Sciatic nerve (tissue), 2 donors: ENCODE measurements around the gene LCN6. TPM values are rescaled to one million over a fixed set of nuclear protein-coding genes. Genes with fewer than 3 reads are reported as not detected.
A peak's percentile ranks its signal among the peaks of the same experiment; 100 is the strongest.

ENCODE experiments used
- ATAC-seq: fragments of 200-7000 bp; cut with Tn5 transposase; one replicate; pipeline ENCODE4 v1.9.1; 2020; ENCODE audit warnings: mild to moderate bottlenecking, moderate library complexity
- DNase-seq: peaks from one replicate; pipeline ENCODE4 v3.0.0-alpha.2; 2020; ENCODE audit warnings: low spot score
- intact Hi-C: fragments of 100-400 bp; cut with DNase I; formaldehyde crosslinking; loops from one replicate; pipeline ENCODE4 v1.14.2; 2022
- total RNA-seq: library from RNA; stranded (reverse); fragmentation: NEBNext Ultra II Directional; extraction: Animal tissue kit (Norgen Biotek cat#: 25700); gene quantifications from one replicate; pipeline ENCODE4 v1.2.1, GENCODE V29; 2021
- donor health status: DM: no; HTN: no; CAD: no.
- donor health status: DM: no; HTN: no; CAD: no.

The LCN6 gene
- total RNA-seq, 1 donor from 2014 or later: 7.0 TPM

- DNase-seq (no peak), ATAC-seq (no peak)
- intact Hi-C loops: no loop called here
Observed at GRCh38 chr9:136734837-136735496, 13.4 kb downstream of the LCN6 start.

- ATAC-seq: no peak
- intact Hi-C loops: no loop called here
- no peak for DNase-seq
Observed at GRCh38 chr9:136733611-136734010, 14.7 kb downstream of the LCN6 start.

GRCh38 chr9:136732444-136733178 is 15.7 kb downstream of the LCN6 start:
- ATAC-seq (no peak), DNase-seq (no peak)
- intact Hi-C loops: no loop called here

GRCh38 chr9:136729926-136730325 is 18.4 kb downstream of the LCN6 start:
- DNase-seq (no peak), ATAC-seq (no peak)
- intact Hi-C loops: no loop called here

- peak; percentile 7 for ATAC-seq
- intact Hi-C loops: no loop called here
- DNase-seq: no peak
Observed at GRCh38 chr9:136729144-136729543, 19.2 kb downstream of the LCN6 start.

- intact Hi-C loops: no loop called here
- DNase-seq: no peak
- ATAC-seq: peak; percentile 48
Observed at GRCh38 chr9:136728548-136729123, 19.7 kb downstream of the LCN6 start.

GRCh38 chr9:136728080-136728547 is 20.2 kb downstream of the LCN6 start:
- ATAC-seq (peak; percentile 77), DNase-seq (peak; percentile 95)
- intact Hi-C loops: no loop called here

- intact Hi-C loops: no loop called here
- DNase-seq (no peak), ATAC-seq (no peak)
Observed at GRCh38 chr9:136726631-136727191, 21.6 kb downstream of the LCN6 start.

- no peak for ATAC-seq
- DNase-seq: no peak
- intact Hi-C loops: no loop called here
Observed at GRCh38 chr9:136726118-136726517, 22.2 kb downstream of the LCN6 start.

GRCh38 chr9:136725612-136726011 is 22.7 kb downstream of the LCN6 start:
- ATAC-seq (no peak), DNase-seq (no peak)
- intact Hi-C loops: no loop called here

- ATAC-seq (no peak), DNase-seq (no peak)
- intact Hi-C loops: no loop called here
Observed at GRCh38 chr9:136724772-136725171, 23.6 kb downstream of the LCN6 start.

- intact Hi-C loops: no loop called here
- ATAC-seq: no peak
- no peak for DNase-seq
Observed at GRCh38 chr9:136723989-136724388, 24.3 kb downstream of the LCN6 start.

- ATAC-seq: no peak
- intact Hi-C loops: no loop called here
- no peak for DNase-seq
Observed at GRCh38 chr9:136723362-136723976, 24.9 kb downstream of the LCN6 start.

GRCh38 chr9:136722969-136723356 is 25.4 kb downstream of the LCN6 start:
- ATAC-seq: no peak
- intact Hi-C loops: no loop called here
- DNase-seq: no peak

- DNase-seq: no peak
- intact Hi-C loops: no loop called here
Observed at GRCh38 chr9:136722093-136722968, 26.0 kb downstream of the LCN6 start.

GRCh38 chr9:136721339-136722092 is 26.8 kb downstream of the LCN6 start:
- peak; percentile 4 for ATAC-seq
- intact Hi-C loops: no loop called here
- no peak for DNase-seq

More at GRCh38 chr9:136722093-136722968, 26.0 kb downstream of the LCN6 start:
- no peak for ATAC-seq

- DNase-seq (no peak), ATAC-seq (no peak)
- intact Hi-C loops: no loop called here
Observed at GRCh38 chr9:136720898-136721338, 27.4 kb downstream of the LCN6 start.
